GM19372 (cell line): ENCODE measurements around the gene PRKRIP1.
"Not testable (repeated sequence)": the region's sequence is repeated elsewhere in the genome, so short reads cannot be mapped to it uniquely, and the experiment has no call there.

ENCODE experiments used
- ATAC-seq: cut with Tn5 transposase; IDR thresholded peaks from one replicate; pipeline ENCODE4 v1.9.1; 2021; ENCODE audit warnings: mild to moderate bottlenecking, low read depth, moderate library complexity; ENCODE audit not compliant: unreplicated experiment

Gene PRKRIP1

GRCh38 chr7:102474116-102474515 lies 78.0 kb downstream of the PRKRIP1 start:
- not testable (repeated sequence) for ATAC-seq

GRCh38 chr7:102474736-102475435 lies 78.7 kb downstream of the PRKRIP1 start:
- ATAC-seq = not testable (repeated sequence)
